IMR-90 (cell line): ENCODE results near the gene LARGE2.

Source experiments
- CTCF ChIP-seq: conservative IDR thresholded peaks from 2 replicates; pipeline ENCODE4 v1.5.1; 2012; ENCODE audit warnings: mild to moderate bottlenecking, low read depth, low read length, improper control_type of control experiment
- ELK1 ChIP-seq: fragments of 150-350 bp; IDR thresholded peaks from 2 replicates; pipeline ENCODE4 v1.6.1; 2016; ENCODE audit warnings: low read depth, mild to moderate bottlenecking, low read length, moderate library complexity, borderline replicate concordance
- MXI1 ChIP-seq: IDR thresholded peaks from 2 replicates; pipeline ENCODE4 v1.6.1; 2012; ENCODE audit warnings: low read depth, mild to moderate bottlenecking, low read length, moderate library complexity, borderline replicate concordance
- POLR2A ChIP-seq: IDR thresholded peaks from 2 replicates; pipeline ENCODE4 v1.6.1; 2012; ENCODE audit warnings: mild to moderate bottlenecking, low read depth, low read length
- RAD21 ChIP-seq: IDR thresholded peaks from 2 replicates; pipeline ENCODE4 v1.6.1; 2012; ENCODE audit warnings: low read length, improper control_type of control experiment
- SMC3 ChIP-seq: fragments of 150-350 bp; IDR thresholded peaks from 2 replicates; pipeline ENCODE4 v1.6.1; 2016; ENCODE audit warnings: low read depth, mild to moderate bottlenecking, antibody characterized with exemption, low read length, moderate library complexity

GRCh38 chr11:45948356-45948755 is 25.9 kb downstream of the LARGE2 start:
- no peak for TF ChIP-seq CTCF
- no peak for TF ChIP-seq SMC3
- no peak for TF ChIP-seq RAD21
- no peak for TF ChIP-seq MXI1
- no peak for TF ChIP-seq POLR2A
- no peak for TF ChIP-seq ELK1
